SK-N-SH treated with all-trans-retinoic acid at 6 μM for 48 hours (cell line): ENCODE measurements around the gene CFI.

ENCODE experiments used
- RARB ChIP-seq: fragments of 250-450 bp; sonication (Bioruptor Pico); IDR thresholded peaks from 2 replicates; pipeline ENCODE4 v1.8.0; 2021; ENCODE audit warnings: mild to moderate bottlenecking, moderate library complexity
- SNAI2 ChIP-seq: fragments of 250-450 bp; sonication (Bioruptor Pico); IDR thresholded peaks from 2 replicates; pipeline ENCODE4 v1.5.0; 2020; ENCODE audit warnings: mild to moderate bottlenecking, moderate library complexity
- TOX ChIP-seq: fragments of 250-450 bp; sonication (Bioruptor Pico); IDR thresholded peaks from 2 replicates; pipeline ENCODE4 v1.8.0; 2021; ENCODE audit warnings: mild to moderate bottlenecking, moderate library complexity, borderline replicate concordance
- ZFP3 ChIP-seq: fragments of 250-450 bp; sonication (Bioruptor Pico); IDR thresholded peaks from 2 replicates; pipeline ENCODE4 v1.5.0; 2020; ENCODE audit warnings: mild to moderate bottlenecking, moderate library complexity
- ZFP30 ChIP-seq: fragments of 450-650 bp; formaldehyde crosslinking; IDR thresholded peaks from 2 replicates; pipeline ENCODE4 v1.5.0; 2022; ENCODE audit warnings: mild to moderate bottlenecking, moderate library complexity
- ZNF70 ChIP-seq: fragments of 450-650 bp; formaldehyde crosslinking; IDR thresholded peaks from 2 replicates; pipeline ENCODE4 v1.5.0; 2020; ENCODE audit warnings: mild to moderate bottlenecking, moderate library complexity
- TF ChIP-seq, protein P1 (sequence below): fragments of 250-450 bp; sonication (Bioruptor Pico); IDR thresholded peaks from 2 replicates; pipeline ENCODE4 v1.8.0; 2020; ENCODE audit warnings: mild to moderate bottlenecking, moderate library complexity, borderline replicate concordance

DNA sequence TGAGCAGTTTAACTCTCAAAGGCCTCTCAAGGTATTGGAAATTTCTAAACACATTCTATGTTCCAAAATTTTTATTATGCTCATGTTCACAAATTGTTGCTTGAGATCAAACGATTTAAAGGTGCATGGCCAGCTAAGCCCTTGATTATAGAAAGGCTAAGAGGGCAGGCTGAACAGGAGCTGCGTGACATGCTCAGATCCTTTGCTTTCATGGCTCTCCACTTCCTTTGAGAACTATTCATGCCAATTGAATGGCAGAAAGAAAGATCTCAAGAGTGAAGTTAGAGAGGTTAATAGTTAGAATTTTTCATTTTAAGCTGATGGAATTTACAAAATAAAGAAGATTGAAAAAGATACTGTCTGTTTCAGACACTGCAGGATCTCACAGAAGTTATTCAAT lies 46.7 kb upstream of the CFI start:
- TF ChIP-seq TOX (CRISPR knock-in tag) (no peak), ZFP3 (CRISPR knock-in tag) (no peak), ZFP30 (no peak), ZNF70 (CRISPR knock-in tag) (no peak), RARB (CRISPR knock-in tag) (no peak), SNAI2 (CRISPR knock-in tag) (no peak)
- TF ChIP-seq, protein P1, sequence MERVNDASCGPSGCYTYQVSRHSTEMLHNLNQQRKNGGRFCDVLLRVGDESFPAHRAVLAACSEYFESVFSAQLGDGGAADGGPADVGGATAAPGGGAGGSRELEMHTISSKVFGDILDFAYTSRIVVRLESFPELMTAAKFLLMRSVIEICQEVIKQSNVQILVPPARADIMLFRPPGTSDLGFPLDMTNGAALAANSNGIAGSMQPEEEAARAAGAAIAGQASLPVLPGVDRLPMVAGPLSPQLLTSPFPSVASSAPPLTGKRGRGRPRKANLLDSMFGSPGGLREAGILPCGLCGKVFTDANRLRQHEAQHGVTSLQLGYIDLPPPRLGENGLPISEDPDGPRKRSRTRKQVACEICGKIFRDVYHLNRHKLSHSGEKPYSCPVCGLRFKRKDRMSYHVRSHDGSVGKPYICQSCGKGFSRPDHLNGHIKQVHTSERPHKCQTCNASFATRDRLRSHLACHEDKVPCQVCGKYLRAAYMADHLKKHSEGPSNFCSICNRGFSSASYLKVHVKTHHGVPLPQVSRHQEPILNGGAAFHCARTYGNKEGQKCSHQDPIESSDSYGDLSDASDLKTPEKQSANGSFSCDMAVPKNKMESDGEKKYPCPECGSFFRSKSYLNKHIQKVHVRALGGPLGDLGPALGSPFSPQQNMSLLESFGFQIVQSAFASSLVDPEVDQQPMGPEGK (CRISPR knock-in tag), result no peak
